GM18508 (cell line): ENCODE data around the gene KIAA1614.

Experiments used
- ATAC-seq: cut with Tn5 transposase; IDR thresholded peaks from one replicate; pipeline ENCODE4 v1.9.1; 2021; ENCODE audit warnings: moderate number of reproducible peaks; ENCODE audit not compliant: insufficient read depth, unreplicated experiment

The KIAA1614 gene, protein sequence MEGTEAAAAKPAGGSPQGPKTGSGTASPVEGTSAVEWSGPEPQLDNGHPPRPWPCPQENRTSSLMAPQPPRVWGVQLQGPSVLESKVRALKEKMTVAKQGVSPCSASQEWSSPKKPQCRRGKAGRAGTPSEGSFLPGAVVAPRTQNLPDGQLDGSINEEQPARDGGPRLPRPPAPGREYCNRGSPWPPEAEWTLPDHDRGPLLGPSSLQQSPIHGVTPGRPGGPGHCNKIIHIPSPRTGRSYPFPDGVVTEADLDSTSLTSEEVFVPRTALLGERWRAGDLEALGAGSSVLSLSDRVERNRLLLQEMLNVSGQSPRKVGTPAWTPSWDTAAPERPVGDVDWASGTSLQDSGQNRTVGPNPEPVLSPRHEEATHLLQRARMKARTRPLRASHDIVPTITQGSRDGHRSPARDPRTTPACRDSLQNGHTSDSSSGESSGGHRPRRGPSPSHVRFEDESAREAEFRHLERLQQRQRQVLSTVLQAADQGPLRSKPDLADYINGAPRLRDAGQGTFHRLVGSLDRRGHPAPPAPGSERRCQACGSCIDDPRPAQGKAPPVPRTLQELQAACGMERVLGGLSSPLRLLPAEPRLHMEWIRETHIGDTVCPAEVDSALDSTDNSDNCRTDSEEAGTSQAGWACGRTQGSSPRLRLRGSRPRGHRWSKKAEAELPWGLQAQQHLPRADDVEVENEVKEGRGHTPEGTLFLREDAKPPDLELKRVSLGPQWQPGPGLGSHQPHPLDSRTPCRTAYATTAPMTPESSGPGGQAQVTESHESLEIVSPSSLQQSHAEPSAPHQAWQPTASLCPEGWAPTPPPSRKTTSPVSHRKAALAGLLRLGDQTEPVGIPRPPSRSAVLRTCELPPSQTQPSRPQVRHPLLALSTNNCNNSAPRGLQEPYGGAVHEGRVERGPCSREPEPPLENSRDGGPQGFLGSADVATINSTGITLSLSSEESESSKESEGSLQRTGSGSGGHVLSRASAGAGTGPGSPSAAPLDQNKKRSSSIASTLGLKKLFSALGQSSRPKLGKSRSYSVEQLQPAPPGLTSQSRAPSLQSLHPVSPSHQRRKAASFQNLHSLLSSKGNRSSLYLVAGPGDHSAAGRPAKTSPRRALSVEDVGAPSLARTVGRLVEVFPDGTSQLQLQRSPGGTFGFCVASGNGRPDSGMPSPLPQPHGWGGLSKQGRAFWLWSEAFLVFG

GRCh38 chr1:180912801-180913565, at the start of gene KIAA1614:
Gene KIAA1614, plus strand, starts transcription at chr1:180912897. Its CDS starts 347 bp downstream, at chr1:180913244.
- no peak for ATAC-seq

DNA sequence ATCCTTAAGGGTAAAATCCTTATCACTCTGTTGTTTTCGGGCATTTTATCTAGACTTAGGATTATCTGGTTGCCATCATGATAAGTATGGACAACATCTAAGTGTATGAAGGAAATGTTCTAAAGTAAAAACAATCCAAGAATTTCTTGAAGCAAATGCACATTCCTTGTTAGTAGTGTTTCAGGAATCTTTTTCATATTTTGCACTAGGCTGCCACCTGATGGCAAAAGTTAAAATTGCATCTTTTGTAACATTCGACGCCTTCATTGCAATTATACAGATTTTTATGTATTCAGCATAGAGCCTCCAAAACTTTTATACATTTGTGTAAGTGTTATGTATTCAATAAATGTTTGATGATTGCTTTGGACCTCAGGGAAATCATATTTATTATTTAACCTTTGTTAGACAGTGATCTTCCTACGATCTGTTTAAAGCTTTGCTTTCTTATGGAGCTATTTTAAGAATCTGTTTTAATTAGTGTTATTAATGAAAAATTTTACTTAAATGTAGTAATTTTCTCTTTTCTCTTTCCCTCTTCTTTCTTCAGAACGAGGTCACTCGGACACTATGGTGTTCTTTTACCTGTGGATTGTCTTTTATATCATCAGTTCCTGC, 49.4 kb upstream of the KIAA1614 start:
- no peak for ATAC-seq

- no peak for ATAC-seq
Measured at GRCh38 chr1:180881806-180882509, 30.7 kb upstream of the KIAA1614 start.

DNA sequence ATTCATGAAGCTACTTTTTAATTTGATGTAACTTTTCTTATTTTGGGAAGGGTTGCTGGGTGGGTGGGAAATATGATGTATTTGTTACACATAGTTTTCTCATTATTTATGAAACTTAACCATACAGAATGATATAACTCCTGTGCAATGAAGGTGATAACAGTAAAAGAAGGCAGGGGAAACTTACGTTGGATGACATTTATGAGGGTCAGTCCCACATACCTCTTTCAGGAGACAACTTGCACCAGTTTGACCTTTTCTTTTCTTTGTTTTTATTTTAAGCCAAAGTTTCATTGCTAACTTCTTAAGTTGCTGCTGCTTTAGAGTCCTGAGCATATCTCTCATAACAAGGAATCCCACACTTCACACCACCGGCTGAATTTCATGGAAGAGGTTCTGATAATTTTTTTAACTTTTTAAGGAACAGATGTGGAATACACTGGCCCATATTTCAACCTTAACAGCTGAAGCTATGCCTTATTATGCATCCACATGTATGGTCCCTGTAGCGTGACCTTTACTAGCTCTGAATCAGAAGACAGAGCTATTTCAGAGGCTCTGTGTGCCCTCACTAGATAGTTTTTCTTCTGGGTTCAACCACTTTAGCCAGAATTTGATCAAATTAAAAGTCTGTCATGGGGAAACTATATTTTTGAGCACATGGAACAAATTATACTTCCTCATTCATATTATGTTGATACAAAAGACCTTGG, 28.0 kb upstream of the KIAA1614 start:
- ATAC-seq: no peak

GRCh38 chr1:180886338-180886737, 26.4 kb upstream of the KIAA1614 start:
- no peak for ATAC-seq

DNA sequence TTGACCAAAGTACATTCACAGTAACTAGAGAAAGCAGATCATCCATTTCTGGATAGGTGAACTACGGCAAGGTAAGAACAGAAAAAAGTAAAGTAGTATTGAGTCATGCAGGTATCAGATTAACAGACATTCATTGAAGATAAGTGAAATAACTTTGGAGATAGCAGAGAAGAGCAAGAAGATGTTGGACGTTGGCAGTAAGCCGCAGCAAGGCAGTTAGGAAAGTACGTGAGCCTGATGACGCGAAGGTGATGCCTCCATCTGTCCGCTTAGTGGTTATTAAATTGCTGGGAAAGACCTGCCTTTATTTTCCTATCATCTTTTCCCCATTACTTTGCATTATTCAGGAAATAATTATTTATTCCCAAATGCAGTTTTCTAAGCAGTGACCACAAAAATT, 24.9 kb upstream of the KIAA1614 start:
- ATAC-seq: no peak

- no peak for ATAC-seq
Measured at GRCh38 chr1:180888870-180889269, 23.8 kb upstream of the KIAA1614 start.

GRCh38 chr1:180889325-180889724, 23.4 kb upstream of the KIAA1614 start:
- no peak for ATAC-seq

DNA sequence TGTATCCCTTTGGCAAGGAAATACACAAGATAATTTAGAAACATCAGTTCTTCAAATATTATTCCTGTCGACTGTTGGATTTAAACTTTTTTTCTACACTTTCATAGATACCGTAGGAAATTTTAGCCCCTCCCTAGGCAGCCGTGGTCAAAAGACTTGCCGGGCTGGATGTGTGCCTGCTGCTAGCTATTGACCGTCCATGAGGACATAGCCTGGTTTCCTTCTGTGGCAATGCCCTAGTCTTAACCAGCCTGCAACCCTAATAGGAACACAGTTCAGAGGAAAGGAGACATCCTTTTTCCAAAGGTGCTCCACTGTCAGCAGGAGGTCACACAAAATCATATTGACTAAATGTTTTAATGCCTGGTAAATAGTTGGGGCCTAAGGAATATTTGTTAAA, 20.4 kb upstream of the KIAA1614 start:
- ATAC-seq: no peak

GRCh38 chr1:180892675-180893074, 20.0 kb upstream of the KIAA1614 start:
- ATAC-seq: no peak

- no peak for ATAC-seq
Measured at GRCh38 chr1:180893614-180894013, 19.1 kb upstream of the KIAA1614 start.

- ATAC-seq: no peak
Measured at GRCh38 chr1:180896161-180896560, 16.5 kb upstream of the KIAA1614 start.

GRCh38 chr1:180898441-180899219, 14.1 kb upstream of the KIAA1614 start:
- ATAC-seq: no peak

DNA sequence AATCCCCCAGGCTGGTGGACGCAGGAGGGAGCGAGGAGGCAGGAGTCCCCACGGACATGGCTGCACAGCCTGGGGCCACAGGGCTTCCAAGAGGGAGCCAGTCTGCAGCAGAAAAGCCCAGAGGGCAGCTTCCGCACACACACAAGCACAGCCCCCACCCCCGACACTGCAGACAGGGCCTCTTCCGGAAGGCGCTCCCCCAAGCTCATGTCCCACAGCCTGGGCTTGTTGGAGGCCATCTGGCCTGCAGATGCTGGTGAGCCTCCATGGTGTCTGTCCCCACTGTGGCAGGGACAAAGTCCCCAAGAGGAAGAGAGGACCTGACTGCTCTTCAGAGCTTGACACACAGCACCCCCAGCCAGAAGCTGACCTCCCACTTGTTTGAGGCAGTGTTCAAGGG, 13.4 kb upstream of the KIAA1614 start:
- ATAC-seq: no peak

DNA sequence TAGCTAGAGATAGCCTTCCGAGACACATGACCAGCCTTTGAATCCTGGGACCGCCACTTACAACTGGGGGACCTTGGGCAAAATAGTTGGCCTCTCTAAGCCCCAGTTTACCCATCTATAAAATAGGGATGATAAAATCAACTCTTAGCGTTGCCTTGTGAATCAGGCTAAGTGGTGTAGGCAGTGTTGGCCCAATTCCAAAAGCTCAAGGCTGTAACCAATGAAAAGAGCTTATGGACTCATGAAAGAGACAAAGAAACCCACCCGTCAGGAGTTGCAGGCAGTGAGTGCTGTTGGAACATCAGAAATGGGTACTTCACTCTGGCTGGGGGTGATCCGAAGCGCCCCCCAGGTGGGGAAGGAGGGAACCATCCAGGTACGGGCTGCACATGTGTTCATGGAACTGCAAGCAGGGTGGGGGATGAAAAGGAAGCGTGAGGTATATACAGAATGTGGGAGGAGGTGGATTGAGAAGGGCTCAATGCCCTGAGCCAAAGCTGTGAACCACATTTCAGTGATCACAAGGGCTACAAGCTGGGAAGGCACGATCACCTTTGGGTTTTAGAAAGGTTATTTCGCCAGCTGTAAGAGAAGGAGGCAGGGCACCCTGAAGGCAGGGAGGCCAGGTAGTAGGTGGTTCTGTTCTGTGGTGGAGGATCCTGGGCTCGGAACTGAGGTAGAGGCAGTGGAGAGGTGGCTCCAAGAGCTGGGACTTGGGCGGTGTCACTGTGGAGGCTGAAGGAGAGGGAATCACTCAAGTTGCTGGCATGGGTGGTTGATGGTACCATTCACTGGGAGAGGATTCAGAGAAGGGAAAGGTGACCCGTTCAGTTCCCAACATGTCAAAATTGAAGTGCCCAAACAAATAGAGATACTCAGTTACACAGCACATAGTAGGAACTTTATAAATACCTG, 11.4 kb upstream of the KIAA1614 start:
- ATAC-seq: no peak

GRCh38 chr1:180902541-180902940, 10.2 kb upstream of the KIAA1614 start:
- no peak for ATAC-seq

DNA sequence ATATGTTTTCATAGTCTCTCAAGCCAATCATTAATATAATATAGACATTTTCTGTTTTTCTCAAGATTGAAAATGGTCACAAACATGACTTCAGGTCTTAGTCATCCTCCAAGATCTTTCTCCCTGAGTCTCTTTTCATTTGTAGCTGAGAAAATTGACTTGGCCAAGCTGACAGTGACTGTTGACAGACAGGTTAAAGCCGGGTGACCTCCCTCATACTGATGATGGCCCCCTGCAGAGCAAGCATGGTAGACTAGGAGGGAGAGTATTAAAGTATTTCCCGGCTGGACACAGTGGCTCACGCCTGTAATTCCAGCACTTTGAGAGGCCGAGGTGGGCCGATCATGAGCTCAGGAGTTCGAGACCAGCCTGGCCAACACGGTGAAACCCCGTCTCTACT, 6.8 kb upstream of the KIAA1614 start:
- no peak for ATAC-seq
